Stimulated activated CD4-positive, alpha-beta T cell treated with anti-CD3 and anti-CD28 coated beads, TNF-alpha, amount 100 ng/mL, for 24 hours (primary cell): ENCODE data around the gene TLNRD1.
"Not testable (repeated sequence)": the region's sequence is repeated elsewhere in the genome, so short reads cannot be mapped to it uniquely, and the experiment has no call there.

ENCODE experiments used
- DNase-seq, 3 experiments: peaks; one replicate each; pipeline ENCODE4 v3.0.0-alpha.2; 2020; ENCODE audit warnings: low read depth in 3 of 3

TLNRD1 gene

DNA sequence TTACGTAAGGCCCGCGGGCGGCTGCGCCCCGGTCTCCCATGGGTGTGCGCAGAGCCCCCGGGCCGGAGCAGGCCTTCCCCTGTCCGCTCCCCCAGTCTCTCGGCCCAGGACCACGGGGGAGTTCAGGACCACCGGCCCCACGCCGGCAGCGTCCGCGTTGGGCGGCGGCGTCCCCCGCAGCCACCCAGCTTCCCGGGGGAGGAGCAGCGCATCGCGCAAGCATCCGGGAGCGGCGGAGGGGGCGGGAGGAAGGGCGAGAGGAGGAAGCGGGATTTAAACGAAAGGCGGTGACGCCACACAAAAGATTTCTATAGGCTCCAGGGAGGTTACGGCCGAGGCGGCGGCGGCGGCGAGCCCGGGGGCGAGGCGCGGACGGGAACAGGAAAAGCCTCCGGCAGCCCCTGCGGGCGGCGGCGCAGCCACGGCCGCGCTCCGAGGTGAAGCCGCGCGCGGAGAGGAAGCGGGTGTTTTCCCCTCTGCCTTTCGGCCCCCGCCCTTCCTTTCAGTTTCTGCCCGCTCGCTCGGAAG, at the start of gene TLNRD1:
Gene TLNRD1 (plus strand): TSS at position 300 of the 528 bp plus-strand sequence. CDS start 1,349 bp downstream, outside the sequence.
- DNase-seq = peak; percentile 64 to 87 (median 67)

DNA sequence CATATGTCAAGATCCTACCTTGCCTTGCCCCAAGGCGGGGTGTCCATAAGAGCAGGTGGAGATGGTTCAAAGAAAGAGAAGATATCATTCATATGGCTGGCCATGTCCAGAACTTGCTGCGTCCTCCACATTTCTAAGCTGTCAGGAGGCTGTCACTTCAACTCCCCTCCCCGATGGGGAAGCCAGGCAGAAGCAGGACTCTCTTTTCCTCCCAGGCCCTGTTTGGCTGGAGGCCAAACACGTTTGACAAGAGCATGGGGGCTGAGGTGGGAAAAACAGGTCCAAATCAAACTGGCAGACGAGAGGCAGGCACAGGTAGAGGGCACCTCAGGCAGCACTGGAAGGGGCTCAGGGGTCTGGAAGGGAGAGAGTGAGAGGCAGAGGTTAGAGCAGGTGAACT, 48.8 kb upstream of the TLNRD1 start:
- no peak for DNase-seq

DNA sequence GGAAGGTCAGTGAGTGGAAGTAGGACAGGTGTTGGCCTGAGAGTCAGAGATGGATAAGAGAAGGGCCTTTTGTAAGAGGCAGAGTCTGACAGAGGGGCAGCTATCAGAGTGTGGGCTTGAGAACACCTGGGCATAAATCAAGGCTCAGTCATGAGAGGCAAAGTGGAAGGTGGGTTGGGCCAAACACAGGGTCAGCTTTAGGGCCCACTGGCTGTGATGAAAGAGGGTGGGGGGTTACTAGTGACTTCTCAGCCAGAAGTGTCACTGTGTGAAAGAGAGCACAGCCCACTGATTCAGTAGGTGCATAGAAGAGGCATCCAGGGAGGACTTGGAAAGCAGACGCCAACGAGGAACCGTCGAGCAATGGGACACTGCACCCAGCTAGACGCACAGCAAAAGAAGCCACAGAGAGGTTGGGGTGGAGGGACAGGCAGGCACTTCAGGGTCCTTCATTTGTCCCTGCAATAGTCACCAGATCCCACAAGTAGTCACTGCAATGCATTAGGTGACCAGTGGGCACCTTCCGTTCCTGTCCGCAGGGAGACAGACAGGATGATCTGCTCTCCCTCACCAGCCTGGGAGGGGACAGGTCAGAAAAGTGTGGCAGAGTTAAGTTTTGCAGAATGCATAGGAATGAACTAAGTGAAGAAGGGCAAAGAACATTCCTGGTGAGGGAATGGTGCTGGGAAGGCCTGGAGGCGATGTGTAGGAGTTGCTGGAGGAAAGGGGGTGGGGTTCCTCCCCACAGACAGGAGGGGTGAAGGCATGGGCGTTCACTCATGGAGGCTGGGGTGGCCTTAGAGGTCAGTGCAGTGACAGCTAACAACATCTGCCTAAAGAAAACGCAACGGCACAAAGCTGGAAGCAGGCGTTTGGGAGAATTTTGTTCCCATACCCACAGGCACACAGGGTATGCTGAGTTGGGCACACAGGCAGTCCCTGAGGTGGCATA, 47.4 kb upstream of the TLNRD1 start:
- no peak for DNase-seq

DNA sequence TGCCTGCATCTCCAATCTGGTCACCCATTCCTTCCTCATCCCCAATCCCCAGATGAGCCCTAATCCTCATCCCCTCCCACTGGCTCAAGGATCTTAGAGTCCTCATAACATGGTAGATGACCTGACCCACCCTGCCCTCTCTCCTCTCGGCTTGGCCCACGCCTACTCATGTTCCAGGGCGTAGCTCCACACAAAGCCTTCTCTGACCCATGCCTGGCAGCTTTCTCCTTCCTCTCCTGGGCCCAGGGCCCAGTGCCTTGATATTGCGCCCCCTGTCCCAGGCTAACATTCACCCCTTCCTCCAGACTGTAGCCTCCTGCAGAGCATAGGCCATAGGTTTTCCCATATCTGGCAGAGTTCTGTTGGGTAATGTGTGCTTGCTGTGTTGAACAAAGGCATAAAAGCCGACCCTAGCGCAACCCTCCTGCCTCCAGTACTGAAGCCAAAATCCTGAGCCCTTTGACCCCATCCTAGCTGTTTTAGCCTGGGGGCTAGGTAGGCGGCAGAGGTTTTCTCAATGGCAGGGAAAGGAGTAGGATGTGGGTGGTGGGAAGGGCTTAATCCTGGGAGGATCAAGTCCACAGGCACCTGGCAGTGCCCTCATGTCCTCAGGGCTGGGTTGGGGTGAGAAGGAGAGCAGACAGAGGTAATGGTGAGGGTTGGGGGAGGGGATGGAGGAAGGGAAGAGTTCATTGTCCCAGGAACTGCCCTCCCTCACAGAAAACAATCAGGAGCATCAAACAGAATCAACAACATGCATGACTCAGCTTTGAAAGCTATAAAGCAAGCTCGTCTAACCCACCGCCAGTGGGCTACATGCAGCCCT, 46.6 kb upstream of the TLNRD1 start:
- DNase-seq = no peak

DNA sequence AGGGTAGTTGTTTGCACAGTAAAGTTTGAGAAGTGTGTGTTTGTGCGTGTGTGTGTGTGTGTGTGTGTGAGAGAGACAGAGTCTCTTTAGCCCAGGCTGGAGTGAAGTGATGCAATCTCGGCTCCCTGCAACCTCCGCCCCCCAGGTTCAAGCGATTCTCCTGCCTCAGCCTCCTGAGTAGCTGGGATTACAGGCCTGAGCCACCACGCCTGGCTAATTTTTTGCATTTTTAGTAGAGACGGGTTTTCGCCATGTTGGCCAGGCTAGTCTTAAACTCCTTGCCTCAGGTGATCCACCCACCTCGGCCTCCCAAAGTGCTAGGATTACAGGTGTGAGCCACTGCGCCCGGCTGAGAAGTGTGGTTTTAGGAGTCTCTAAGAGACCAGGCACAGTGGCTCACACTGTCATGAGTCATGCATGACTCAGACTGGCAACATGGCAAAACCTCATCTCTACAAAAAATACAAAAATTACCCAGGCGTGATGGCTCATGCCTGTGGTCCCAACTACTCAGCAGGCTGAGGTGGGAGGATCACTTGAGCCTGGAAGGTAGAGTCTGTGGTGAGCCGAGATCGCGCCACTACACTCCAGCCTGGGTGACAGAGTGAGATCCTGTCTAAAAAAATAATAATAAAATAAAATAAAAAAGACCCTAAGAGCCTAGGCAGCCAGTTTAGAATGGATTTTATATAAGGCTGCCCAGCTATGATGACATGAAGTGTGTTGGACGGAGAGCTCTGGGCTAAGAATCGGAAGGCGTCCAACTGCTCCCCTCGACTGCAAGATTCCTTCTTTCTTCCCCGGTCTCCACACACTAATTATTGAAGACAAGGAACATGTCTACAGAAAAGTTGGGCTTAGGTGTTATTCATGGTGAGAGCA, 44.9 kb upstream of the TLNRD1 start:
- DNase-seq = peak; percentile 28 to 55 (median 46)

DNA sequence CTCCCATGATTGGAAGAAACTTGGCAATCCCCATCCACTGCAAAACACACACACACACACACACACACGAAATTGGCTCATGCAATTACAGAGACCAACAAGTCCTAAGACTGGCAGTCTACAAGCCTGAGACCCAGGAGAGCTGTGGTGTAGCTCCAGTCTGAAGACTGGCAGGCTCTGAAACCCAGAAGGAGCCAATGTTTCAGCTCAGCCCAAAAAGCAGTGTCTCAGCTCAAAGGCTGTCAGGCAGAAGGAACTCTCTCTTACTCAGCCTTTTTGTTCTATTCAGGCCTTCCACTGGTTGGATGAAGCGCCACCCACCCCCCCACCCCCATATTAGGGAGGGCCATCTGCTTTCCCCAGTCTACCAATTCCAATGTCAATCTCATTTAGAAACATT, 43.2 kb upstream of the TLNRD1 start:
- DNase-seq = no peak

DNA sequence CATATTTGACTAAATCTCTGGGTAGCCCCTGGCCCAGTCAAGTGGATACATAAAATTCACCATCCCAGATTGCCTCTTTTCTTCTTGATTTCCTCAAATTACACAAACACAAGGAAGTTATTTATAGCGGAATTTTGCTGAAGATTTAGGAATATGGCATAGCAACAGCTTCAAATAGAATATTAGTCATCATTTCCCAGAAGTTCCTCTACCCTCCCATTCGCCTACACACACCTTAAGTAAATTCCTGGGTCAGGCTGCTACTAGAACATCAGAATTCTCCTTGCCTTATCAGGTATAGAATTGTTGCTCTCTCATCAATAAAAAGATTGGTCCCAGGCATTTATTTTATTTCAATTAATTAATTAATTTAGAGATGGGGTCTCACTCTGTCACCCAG, 42.7 kb upstream of the TLNRD1 start:
- DNase-seq = no peak

DNA sequence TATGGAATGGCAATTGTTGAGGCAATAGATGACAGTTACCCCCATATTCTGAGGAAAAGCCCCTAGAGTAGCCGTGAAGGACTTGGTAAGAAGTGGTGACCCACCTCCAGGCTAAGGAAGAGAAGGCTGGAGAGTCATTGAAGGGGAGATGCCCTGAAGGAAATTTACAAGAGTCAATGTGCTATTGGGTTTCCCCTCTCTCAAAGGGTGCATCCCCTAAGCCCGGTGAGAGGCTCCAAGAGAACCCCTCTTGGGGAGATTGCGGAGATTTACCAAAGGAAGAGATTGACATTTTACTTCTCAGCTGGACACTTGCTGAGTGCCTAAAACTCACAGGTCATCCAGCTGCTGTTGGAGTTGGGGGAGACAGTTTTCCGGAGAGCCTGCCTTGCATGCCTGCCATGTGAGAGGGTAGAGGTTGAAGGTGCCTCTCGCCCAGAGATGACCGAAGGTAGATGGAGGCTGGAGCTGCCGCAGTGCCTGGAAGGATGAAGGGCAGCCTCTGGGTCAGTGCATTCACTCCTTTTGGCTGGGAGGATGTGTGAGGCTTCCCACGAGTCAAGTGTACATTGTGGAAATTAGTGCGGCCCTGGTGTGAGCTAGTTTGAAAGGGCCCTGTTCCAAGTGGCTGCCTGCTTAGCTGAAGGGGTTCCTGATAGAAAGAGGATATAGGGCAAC, 41.8 kb upstream of the TLNRD1 start:
- no peak for DNase-seq

DNA sequence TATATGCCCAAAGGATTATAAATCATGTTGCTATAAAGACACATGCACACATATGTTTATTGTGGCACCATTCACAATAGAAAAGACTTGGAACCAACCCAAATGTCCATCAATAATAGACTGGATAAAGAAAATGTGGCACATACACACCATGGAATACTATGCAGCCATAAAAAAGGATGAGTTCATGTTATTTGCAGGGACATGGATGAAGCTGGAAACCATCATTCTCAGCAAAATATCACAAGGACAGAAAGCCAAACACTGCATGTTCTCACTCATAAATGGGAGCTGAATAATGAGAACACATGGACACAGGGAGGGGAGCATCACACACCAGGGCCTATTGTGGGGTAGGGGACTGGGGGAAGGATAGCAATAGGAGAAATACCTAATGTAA, 35.3 kb upstream of the TLNRD1 start:
- DNase-seq = not testable (repeated sequence)

DNA sequence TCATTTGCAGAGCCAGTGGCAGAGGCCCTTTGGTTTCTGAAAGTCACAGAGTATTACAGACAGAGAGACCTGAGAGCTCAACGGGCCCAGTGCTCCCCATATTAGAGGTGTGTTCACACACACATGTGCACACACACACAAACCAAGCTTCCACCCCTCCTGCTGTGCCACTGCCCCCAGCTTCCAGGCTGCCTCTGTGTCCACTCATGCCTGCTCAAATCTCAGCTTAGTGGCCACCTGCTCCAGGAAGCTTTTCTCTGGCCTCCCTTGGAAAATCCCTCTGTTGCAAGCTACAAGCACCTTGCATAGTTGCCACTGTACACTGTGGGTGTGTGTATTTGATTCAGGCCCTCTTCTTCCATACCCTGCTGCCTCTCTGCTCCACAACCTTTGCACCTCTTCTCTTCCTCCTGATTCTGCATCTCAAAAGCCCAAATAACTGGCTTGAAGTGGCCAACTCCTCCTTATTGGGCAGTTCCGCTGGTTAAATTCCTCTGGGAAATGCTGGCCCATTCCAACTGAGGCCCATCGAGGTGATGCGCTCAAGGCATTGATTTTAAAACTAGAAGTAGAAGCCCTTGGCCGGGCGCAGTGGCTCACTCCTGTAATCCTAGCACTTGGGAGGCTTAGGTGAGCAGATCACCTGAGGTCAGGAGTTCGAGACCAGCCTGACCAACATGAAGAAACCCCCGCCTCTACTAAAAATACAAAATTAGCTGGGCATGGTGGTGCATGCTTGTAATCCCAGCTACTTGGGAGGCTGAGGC, 34.1 kb upstream of the TLNRD1 start:
- DNase-seq = no peak

DNA sequence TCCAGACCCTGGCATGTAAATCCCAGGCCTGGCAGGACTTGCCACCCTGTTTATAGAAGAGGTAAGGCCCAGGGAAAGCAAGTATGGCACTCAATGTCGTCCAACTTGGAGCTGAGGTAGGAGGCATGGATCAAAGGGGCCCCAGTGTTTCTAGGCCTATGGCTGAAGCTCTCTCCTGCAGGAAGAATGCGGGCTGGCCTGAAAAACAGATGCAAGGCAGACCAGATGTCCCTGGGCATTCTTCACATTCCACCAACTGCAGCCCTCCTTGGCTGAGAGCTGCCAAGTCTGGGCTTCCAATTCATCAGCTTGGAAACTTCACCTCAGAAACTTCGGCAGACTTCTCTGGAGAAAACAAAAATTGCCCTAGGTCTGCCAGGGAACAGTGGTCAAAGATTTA, 33.3 kb upstream of the TLNRD1 start:
- no peak for DNase-seq

DNA sequence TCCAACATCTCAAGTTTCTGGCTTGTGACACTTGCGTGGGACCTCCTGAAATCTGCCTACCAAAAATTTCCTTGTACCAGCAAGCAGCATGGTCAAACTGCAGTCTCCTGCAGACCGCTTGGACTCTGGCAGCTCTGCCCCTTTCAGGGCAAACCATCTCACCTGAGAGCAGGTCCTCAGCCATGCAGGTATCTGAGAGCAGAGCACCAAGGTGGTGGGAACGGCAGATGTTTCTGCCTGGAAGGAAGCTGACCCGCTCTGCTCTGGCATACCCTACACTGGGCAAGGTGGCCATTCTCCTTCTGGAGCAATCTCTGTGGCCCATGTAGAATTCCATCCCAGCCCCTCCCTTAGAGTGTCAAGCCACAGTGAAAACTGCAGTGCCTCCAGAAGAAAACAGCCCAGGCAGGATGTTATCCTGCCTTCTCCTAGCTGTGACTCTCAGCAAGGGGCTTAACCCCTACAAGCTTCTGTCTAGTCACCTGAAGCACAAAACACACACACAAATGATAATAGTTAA, 32.7 kb upstream of the TLNRD1 start:
- no peak for DNase-seq

DNA sequence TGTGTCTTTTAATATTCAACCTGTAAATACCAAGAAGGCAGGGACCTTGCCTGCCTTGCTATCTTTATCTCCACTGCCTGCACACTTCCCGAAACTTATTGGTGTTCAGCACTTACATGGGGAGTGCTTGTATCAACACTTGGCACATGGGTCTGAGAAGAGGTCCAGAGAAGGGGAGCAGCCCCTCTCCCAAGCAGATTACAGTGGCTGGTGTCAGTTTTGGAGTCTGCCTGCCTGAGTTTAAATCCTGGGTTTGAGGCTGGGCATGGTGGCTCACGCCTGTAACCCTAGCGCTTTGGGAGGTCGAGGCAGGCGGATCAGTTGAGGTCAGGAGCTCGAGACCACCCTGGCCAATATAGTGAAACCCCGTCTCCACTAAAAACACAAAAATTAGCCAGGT, 31.4 kb upstream of the TLNRD1 start:
- DNase-seq = no peak

DNA sequence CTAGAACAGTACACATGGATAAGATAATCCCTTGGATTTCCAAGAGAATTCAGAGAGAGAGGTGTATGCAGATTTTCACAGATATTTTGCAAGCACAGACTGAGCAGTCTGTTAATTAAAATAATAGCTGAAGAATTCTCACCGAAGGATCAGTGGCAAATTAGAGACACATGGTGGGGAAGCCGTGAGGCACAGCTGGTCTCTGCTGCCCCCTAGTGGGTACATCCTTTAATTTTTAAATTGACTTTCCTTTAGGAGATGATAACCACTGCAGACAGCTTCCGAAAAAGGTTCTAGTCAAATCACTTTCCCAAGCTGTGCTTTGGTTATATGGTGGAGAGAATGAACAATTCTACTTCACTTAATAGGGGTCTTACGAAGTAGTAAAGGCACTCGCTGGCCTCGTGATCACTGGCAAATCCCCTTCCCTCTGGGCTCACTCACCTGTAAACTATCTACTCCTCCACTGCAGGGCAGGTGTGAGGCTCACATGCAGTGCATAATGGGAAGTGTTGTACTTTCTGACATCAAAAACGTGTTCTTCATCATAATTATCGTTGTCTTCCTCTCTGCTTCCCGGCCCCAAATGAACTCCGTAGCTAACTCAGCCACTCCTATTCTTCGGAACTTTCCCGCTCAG, 30.6 kb upstream of the TLNRD1 start:
- peak in 2 of 3 experiments; percentile 46 to 62 for DNase-seq

DNA sequence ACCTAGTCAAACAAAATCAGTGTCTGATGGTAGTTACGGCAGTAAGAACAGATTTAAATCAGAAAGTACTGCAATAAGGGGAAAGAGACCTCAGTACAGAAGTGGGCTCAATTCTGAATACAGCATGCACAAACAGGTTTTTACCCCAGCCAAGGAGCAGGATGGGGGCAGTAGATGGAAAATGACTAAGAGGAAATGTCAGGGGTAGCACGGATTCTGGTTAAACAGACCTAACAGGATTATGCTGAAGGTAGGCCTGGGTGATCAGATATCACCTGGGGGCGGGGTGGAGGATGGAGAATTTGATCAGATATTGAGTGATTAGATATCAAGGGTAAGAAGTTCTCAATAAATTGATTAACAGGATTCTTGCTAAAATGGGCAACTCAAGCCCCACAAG, 30.1 kb upstream of the TLNRD1 start:
- DNase-seq = no peak

DNA sequence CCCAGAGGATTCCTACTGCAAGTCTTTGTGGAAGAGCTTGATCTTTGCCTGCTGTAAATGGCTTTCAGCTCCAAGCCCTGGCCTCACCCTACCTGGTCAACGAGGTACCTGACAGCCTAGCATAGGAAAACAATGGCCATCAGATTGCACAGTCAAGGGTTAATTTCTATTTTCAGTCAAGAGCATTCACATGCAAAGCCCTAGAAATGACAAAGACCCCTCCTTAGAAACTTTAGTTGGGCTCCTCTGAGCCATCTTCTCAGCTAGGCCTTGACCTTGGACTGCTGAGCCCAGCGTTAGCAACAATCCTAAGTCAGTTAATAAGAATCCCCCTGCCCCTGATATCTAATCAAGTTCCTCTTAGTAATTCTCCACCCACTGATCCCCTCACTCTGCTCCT, 29.6 kb upstream of the TLNRD1 start:
- DNase-seq = no peak

DNA sequence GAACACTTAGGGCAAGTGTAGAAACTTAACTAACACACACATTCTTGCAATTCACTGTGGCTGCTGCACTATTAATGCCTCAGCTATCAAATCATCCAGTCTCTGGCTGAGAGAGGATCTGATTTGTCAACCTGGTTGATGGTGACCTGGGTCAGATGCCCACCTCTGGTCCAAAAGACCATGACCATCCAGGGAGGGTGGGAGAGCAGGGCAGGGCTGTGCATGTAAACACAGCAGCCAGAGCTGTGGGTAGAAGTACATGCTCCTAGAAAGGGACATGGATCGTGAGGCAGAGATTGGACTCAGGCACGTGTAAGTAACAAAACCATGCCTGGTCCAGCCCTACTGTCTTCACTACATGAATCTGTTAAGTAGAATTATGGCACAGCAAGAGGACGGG, 28.4 kb upstream of the TLNRD1 start:
- DNase-seq = no peak

DNA sequence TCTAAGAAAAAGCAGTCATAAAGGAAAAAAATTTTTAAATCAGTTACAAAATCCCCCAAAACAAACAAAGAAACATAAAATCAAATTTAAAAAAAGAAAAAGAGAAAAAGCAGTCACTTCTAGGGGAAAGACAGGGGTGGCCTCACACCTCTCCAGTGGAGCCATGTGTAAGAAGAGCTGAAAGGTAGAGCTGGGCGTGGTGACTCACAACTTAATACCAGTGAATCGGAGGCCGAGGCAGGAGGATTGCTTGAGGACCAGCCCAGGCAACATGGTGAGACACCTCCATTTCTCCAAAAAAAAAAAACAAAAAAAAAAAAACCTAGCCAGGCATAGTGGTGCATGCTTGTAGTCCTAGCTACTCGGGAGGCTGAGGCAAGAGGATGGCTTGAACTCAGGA, 25.8 kb upstream of the TLNRD1 start:
- DNase-seq = no peak

DNA sequence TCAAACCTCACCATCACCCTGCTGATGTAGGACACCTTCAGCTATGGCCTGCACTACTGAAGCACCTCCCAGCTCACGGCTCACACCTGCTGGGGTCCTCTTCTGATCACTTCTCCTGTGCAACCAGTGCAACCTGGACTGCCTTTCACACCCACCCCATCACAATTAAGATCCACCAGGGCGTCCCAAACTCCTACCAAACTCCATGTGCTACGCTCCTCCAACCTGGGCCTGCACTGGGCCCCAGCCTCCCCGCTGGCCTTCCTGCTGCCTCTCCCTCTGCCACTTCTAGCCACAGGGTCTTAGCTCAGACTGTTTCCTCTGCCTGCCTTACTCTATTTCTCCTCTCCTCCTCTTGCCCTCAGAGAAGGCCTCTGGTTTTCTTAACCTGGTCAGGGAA, 23.9 kb upstream of the TLNRD1 start:
- DNase-seq = no peak
